ENCODE measurements around the gene FOXJ3.

The FOXJ3 gene

DNA sequence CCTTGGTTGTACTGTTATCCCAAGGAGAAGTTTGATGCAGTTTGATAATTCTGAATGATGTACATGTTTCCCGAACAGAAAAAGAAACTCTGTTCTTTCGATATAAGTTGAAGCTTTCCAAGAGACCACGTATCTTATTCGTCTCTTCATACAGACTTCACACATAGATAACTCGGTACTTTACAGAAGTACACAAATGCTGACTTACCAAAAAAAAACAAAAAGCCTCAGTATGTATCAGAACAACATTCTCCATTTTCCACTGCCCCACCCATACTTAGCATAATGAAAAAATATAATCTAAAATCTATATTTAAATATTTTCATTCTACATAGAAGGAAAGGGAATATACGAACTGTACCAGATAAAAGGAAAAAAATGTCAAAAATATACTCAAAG lies 2.2 kb downstream of the FOXJ3 start (continued):
- TF ChIP-seq ZNF530 (tag by site-specific recombination; IDR thresholded peaks at IDR 0.05; ENCODE audit: low read depth) (no peak), ZNF155 (tag by site-specific recombination; IDR thresholded peaks at IDR 0.05) (no peak), ZNF2 (tag by site-specific recombination; IDR thresholded peaks at IDR 0.05) (no peak)

- Histone ChIP-seq H3K4me1 (ENCODE audit: control insufficient read depth, insufficient read depth, low read length) (peaks cover 4% of the 10 kb centered on the region), H3K4me3 (ENCODE audit: low read depth, low read length) (no peak overlapping the region), H3K27ac (ENCODE audit: extremely low read depth, low read depth, low read length) (no peak overlapping the region), H3K36me3 (ENCODE audit: control insufficient read depth in 2 of 2, insufficient read depth in 1 of 2, low read length in 2 of 2) (no peaks in the 10 kb centered on the region; a peak in 1 of 3 replicates), H3K9me3 (ENCODE audit: control insufficient read depth, insufficient read depth, low read depth, low read length) (no peaks in the 10 kb centered on the region)
- ChIA-PET CTCF (no interaction called here), POLR2A (no interaction called here)
- no peak for TF ChIP-seq HOXA7 (CRISPR knock-in tag; IDR thresholded peaks at IDR 0.05; ENCODE audit: borderline replicate concordance)
- peak; percentile 10 for TF ChIP-seq ZBTB26 (tag by site-specific recombination; optimal IDR thresholded peaks at IDR 0.05)
Measured at GRCh38 chr1:42330215-42330614, 4.8 kb downstream of the FOXJ3 start.

DNA sequence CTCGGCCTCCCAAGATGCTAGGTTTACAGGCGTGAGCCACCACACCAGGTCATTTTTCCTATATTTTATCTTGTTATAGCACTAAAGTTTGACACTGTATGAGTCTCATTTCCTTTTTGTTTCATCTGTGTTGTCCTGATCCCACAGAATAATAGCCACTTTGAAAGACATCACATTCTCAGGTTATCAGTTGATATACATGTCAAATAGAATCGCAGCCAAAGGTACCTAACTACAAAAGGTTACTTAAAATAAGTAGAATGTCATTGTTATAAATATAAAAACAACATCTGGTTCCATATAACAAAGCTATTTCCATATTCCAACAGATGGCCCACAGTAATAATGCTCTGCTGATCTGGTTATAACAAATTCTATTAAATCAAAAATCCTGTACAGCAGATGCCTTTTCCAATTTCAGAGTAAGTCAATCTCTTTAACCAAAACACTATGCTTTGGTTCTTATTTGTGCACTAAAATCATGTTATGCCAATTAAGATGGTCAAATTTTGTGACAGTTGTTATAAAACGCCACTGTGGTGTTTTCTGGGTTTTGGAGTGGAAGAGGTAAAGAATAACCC lies 6.0 kb downstream of the FOXJ3 start:
- Histone ChIP-seq H3K36me3 (ENCODE audit: control insufficient read depth in 2 of 2, insufficient read depth in 1 of 2, low read length in 2 of 2) (no peaks in the 10 kb centered on the region; a peak in 1 of 3 replicates), H3K27ac (ENCODE audit: extremely low read depth, low read depth, low read length) (no peak overlapping the region), H3K4me1 (ENCODE audit: control insufficient read depth, insufficient read depth, low read length) (peaks cover 4% of the 10 kb centered on the region), H3K4me3 (ENCODE audit: low read depth, low read length) (no peak overlapping the region), H3K9me3 (ENCODE audit: control insufficient read depth, insufficient read depth, low read depth, low read length) (no peaks in the 10 kb centered on the region)
- TF ChIP-seq ZNF138 (tag by site-specific recombination; IDR thresholded peaks at IDR 0.05; ENCODE audit: borderline replicate concordance) (no peak), ZNF510 (tag by site-specific recombination; IDR thresholded peaks at IDR 0.05; ENCODE audit: insufficient replicate concordance) (no peak), ZNF629 (tag by site-specific recombination; IDR thresholded peaks at IDR 0.05) (no peak), YY1 (tag by site-specific recombination; IDR thresholded peaks at IDR 0.05) (no peak), ZNF23 (tag by site-specific recombination; IDR thresholded peaks at IDR 0.05; ENCODE audit: borderline replicate concordance) (no peak), ZNF837 (tag by site-specific recombination; IDR thresholded peaks at IDR 0.05) (no peak), ZNF157 (tag by site-specific recombination; IDR thresholded peaks at IDR 0.05) (no peak), ZNF148 (tag by site-specific recombination; IDR thresholded peaks at IDR 0.05; ENCODE audit: borderline replicate concordance) (no peak), ZNF585B (tag by site-specific recombination; IDR thresholded peaks at IDR 0.05) (no peak), ZNF830 (tag by site-specific recombination; IDR thresholded peaks at IDR 0.05; ENCODE audit: low read depth) (no peak), ZNF18 (tag by site-specific recombination; IDR thresholded peaks at IDR 0.05) (no peak), ZNF274 (IDR thresholded peaks at IDR 0.05; ENCODE audit: low read length) (no peak), ZNF274 (tag by site-specific recombination; IDR thresholded peaks at IDR 0.05; ENCODE audit: borderline replicate concordance) (no peak)
- TF ChIP-seq, protein P1, sequence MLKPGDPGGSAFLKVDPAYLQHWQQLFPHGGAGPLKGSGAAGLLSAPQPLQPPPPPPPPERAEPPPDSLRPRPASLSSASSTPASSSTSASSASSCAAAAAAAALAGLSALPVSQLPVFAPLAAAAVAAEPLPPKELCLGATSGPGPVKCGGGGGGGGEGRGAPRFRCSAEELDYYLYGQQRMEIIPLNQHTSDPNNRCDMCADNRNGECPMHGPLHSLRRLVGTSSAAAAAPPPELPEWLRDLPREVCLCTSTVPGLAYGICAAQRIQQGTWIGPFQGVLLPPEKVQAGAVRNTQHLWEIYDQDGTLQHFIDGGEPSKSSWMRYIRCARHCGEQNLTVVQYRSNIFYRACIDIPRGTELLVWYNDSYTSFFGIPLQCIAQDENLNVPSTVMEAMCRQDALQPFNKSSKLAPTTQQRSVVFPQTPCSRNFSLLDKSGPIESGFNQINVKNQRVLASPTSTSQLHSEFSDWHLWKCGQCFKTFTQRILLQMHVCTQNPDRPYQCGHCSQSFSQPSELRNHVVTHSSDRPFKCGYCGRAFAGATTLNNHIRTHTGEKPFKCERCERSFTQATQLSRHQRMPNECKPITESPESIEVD (tag by site-specific recombination; IDR thresholded peaks at IDR 0.05) = no peak
- CTCF ChIA-PET = interaction anchor here (0.7 to 1.3 kb wide), 3 partner anchors 13 to 179 kb away, joined by 3 to 4 read pairs (median 3); no protein-coding TSS in a partner anchor
- POLR2A ChIA-PET = no interaction called here

Data from HEK293 (cell line).